Naive thymus-derived CD8-positive, alpha-beta T cell (primary cell): ENCODE results near the gene ADGRF4. TPM values are rescaled to one million over a fixed set of nuclear protein-coding genes. Genes with fewer than 3 reads are reported as not detected.

Experiments used
- ATAC-seq, 2 donors: fragments of 150-1000 bp; cut with Tn5 transposase in 1 of 2; sonication (Bioruptor Pico), chemical (Tn5 transposase) in 1 of 2; 1 replicate in 1 of 2; 2 replicates in 1 of 2; pipeline ENCODE4 v1.10.0; 2021; ENCODE audit warnings: mild to moderate bottlenecking in 2 of 2, moderate library complexity in 2 of 2
- POLR2A ChIA-PET: fragments of 350-600 bp; sonication (Branson Sonifier 250); formaldehyde crosslinking; loops from one replicate; lab custom pipeline; 2021; ENCODE audit warnings: antibody characterized with exemption; lab: Charles Lee
- DNase-seq, 10 donors: peaks; one replicate each; pipeline versions ENCODE4 v3.0.0 to v3.0.0-alpha.2; 2020 to 2022
- H3K27ac Mint-ChIP-seq, 10 donors: one replicate each; pipeline ENCODE4 v1.8.0; 2020 to 2022; ENCODE audit warnings: mild to moderate bottlenecking in 10 of 10, mixed read lengths in 10 of 10, moderate library complexity in 4 of 10, inconsistent platforms in 1 of 10
- H3K27me3 Mint-ChIP-seq, 5 donors: one replicate each; pipeline ENCODE4 v1.8.0; 2021 to 2022; ENCODE audit warnings: mixed read lengths in 5 of 5
- H3K36me3 Mint-ChIP-seq, 3 donors: one replicate each; pipeline ENCODE4 v1.8.0; 2020 to 2022; ENCODE audit warnings: mixed read lengths in 3 of 3, mild to moderate bottlenecking in 2 of 3, inconsistent platforms in 1 of 3
- H3K4me1 Mint-ChIP-seq, 4 donors: one replicate each; pipeline ENCODE4 v1.8.0; 2021 to 2022; ENCODE audit warnings: mixed read lengths in 4 of 4
- H3K4me3 Mint-ChIP-seq, 10 donors: one replicate each; pipeline ENCODE4 v1.8.0; 2020 to 2022; ENCODE audit warnings: mild to moderate bottlenecking in 10 of 10, mixed read lengths in 10 of 10, moderate library complexity in 6 of 10, inconsistent platforms in 1 of 10
- H3K9me3 Mint-ChIP-seq, 9 donors: one replicate each; pipeline ENCODE4 v1.8.0; 2020 to 2022; ENCODE audit warnings: mixed read lengths in 9 of 9, mild to moderate bottlenecking in 3 of 9, inconsistent platforms in 1 of 9, moderate library complexity in 1 of 9
- polyA plus RNA-seq, 3 donors: library from polyadenylated mRNA; unstranded; fragments of 300-500 nt; fragmentation: Illumina TruSeq; gene quantifications; one replicate each; pipeline ENCODE4 v1.2.3, GENCODE V29; 2021
- total RNA-seq, 8 experiments: library from RNA in 2 of 8; stranded (reverse) in 2 of 8; gene quantifications; one replicate each; pipeline ENCODE4 v1.2.3 and lab custom pipeline; 2021 to 2026

The ADGRF4 gene, protein sequence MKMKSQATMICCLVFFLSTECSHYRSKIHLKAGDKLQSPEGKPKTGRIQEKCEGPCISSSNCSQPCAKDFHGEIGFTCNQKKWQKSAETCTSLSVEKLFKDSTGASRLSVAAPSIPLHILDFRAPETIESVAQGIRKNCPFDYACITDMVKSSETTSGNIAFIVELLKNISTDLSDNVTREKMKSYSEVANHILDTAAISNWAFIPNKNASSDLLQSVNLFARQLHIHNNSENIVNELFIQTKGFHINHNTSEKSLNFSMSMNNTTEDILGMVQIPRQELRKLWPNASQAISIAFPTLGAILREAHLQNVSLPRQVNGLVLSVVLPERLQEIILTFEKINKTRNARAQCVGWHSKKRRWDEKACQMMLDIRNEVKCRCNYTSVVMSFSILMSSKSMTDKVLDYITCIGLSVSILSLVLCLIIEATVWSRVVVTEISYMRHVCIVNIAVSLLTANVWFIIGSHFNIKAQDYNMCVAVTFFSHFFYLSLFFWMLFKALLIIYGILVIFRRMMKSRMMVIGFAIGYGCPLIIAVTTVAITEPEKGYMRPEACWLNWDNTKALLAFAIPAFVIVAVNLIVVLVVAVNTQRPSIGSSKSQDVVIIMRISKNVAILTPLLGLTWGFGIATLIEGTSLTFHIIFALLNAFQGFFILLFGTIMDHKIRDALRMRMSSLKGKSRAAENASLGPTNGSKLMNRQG
- total RNA-seq (not detected), polyA plus RNA-seq (not detected), total RNA-seq (lab: John Stamatoyannopoulos, UW) (0 reads per million in 6 experiments)

DNA sequence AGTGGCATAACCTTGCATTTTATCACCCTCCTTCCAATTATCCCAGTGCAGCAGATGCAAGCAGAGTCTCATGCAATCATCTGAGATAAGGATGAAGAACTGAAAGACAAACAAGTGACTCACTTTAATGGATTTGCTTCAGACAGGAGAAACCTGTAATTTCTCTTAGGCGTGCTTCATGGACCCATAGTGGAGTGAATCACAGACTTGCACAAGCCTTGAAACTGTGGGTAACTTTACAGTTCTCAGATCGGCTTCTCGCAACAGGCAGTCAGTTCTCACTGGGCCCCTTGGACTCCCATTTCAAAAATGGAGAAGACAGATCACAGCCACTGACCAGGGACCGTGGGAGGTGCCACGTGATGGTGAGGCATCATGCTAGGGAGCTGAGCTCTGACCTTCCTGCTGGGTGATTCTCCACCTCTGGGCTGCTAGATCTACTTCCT is at the start of gene ADGRF4:
Gene ADGRF4, plus strand, starts transcription at position 239 of the 446 bp plus-strand sequence. CDS start 8,666 bp downstream, outside the sequence.
- H3K36me3 Mint-ChIP-seq = no peaks in the 10 kb centered on the region
- H3K4me3 Mint-ChIP-seq = no peak within 1 kb of the TSS
- H3K27ac Mint-ChIP-seq = peak within 1 kb of the TSS in 1 of 10 donors; percentile 22
- POLR2A ChIA-PET = no interaction called here
- no peaks in the 10 kb centered on the region for H3K9me3 Mint-ChIP-seq
- DNase-seq = no peak
- H3K4me1 Mint-ChIP-seq = no peaks in the 10 kb centered on the region
- peaks cover 0 to 15% (median 1%) of the 10 kb centered on the region in 5 donors for H3K27me3 Mint-ChIP-seq
- ATAC-seq = no peak

DNA sequence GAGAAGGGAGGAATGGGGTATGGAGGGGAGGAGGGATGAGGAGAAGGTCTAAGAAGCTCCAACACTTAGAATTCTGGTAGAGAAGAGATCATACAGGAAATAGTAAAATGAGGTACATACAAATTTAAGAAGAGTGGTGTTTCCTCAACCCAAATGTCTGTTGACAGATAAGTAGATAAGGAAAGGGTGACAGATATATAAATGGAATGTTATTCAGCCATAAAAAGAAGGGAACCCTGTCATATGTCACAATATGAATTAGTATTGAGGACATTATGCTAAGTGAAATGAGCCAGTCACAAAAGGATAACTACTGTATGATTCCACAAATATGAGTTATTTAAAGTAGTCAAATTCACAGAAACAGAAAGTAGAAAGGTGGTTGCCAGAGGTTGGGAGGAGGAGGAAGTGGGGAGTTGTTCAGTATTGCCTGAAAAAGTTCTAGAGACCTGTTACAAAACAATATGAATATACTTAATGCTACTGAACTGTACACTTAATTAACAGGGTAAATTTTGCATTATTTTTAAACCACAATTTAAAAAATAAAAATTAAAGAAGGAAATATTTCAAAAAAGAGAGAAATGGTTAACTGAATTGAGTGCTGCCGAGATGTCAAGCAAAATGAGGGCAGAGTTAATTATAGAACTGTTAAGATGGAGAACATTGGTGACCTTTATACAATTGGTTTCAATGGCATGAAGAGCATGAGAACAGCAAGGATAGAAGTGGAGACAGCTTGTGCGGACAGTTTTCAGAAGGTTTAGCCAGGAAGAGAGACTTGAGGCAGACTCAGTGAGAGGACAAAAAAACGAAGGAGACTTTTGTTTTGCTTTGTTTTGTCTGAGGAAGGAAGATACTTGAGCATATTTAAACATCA is 47.6 kb upstream of the ADGRF4 start:
- POLR2A ChIA-PET = no interaction called here
- no peaks in the 10 kb centered on the region for H3K27me3 Mint-ChIP-seq
- no peaks in the 10 kb centered on the region for H3K36me3 Mint-ChIP-seq
- DNase-seq = no peak
- H3K9me3 Mint-ChIP-seq = no peaks in the 10 kb centered on the region
- ATAC-seq = no peak
- H3K4me3 Mint-ChIP-seq = no peak overlapping the region
- H3K4me1 Mint-ChIP-seq = no peaks in the 10 kb centered on the region
- H3K27ac Mint-ChIP-seq = no peak overlapping the region

GRCh38 chr6:47651505-47651944 is 46.9 kb upstream of the ADGRF4 start:
- no peaks in the 10 kb centered on the region for H3K27me3 Mint-ChIP-seq
- H3K27ac Mint-ChIP-seq = no peak overlapping the region
- no peaks in the 10 kb centered on the region for H3K36me3 Mint-ChIP-seq
- ATAC-seq = no peak
- no peaks in the 10 kb centered on the region for H3K9me3 Mint-ChIP-seq
- DNase-seq = no peak
- no peaks in the 10 kb centered on the region for H3K4me1 Mint-ChIP-seq
- H3K4me3 Mint-ChIP-seq = no peak overlapping the region
- POLR2A ChIA-PET = no interaction called here

- POLR2A ChIA-PET = no interaction called here
- no peak for ATAC-seq
Measured at GRCh38 chr6:47653706-47654105, 44.7 kb upstream of the ADGRF4 start.

GRCh38 chr6:47654255-47654654 is 44.1 kb upstream of the ADGRF4 start:
- Mint-ChIP-seq H3K9me3 (no peaks in the 10 kb centered on the region), H3K36me3 (no peaks in the 10 kb centered on the region), H3K4me3 (no peak overlapping the region), H3K27me3 (no peaks in the 10 kb centered on the region), H3K4me1 (no peaks in the 10 kb centered on the region), H3K27ac (no peak overlapping the region)
- no peak for ATAC-seq
- POLR2A ChIA-PET = no interaction called here
- no peak for DNase-seq

More at GRCh38 chr6:47653706-47654105, 44.7 kb upstream of the ADGRF4 start:
- H3K27me3 Mint-ChIP-seq = no peaks in the 10 kb centered on the region
- no peaks in the 10 kb centered on the region for H3K9me3 Mint-ChIP-seq
- peak overlapping the region in 2 of 10 donors; percentile 9 to 46 for H3K27ac Mint-ChIP-seq
- H3K36me3 Mint-ChIP-seq = no peaks in the 10 kb centered on the region
- no peak overlapping the region for H3K4me3 Mint-ChIP-seq
- no peaks in the 10 kb centered on the region for H3K4me1 Mint-ChIP-seq
- DNase-seq = no peak

- peaks cover 0 to 10% (median 4%) of the 10 kb centered on the region in 5 donors for H3K27me3 Mint-ChIP-seq
- POLR2A ChIA-PET = no interaction called here
- peak in 1 of 2 donors; percentile 25 for ATAC-seq
- no peak overlapping the region for H3K27ac Mint-ChIP-seq
- H3K4me3 Mint-ChIP-seq = no peak overlapping the region
- H3K9me3 Mint-ChIP-seq = no peaks in the 10 kb centered on the region
- H3K36me3 Mint-ChIP-seq = no peaks in the 10 kb centered on the region
- no peaks in the 10 kb centered on the region for H3K4me1 Mint-ChIP-seq
- no peak for DNase-seq
Measured at GRCh38 chr6:47655719-47656595, 42.4 kb upstream of the ADGRF4 start.

GRCh38 chr6:47661960-47662359 is 36.4 kb upstream of the ADGRF4 start:
- H3K36me3 Mint-ChIP-seq = no peaks in the 10 kb centered on the region
- no peaks in the 10 kb centered on the region for H3K4me1 Mint-ChIP-seq
- POLR2A ChIA-PET = no interaction called here
- no peak for DNase-seq
- peaks cover 0 to 2% (median 0%) of the 10 kb centered on the region in 9 donors for H3K9me3 Mint-ChIP-seq
- peaks cover 9 to 27% (median 22%) of the 10 kb centered on the region in 5 donors for H3K27me3 Mint-ChIP-seq
- no peak overlapping the region for H3K27ac Mint-ChIP-seq
- no peak overlapping the region for H3K4me3 Mint-ChIP-seq
- ATAC-seq = no peak

- H3K9me3 Mint-ChIP-seq = peaks cover 0 to 2% (median 0%) of the 10 kb centered on the region in 9 donors
- POLR2A ChIA-PET = no interaction called here
Measured at GRCh38 chr6:47663462-47664216, 34.7 kb upstream of the ADGRF4 start.

GRCh38 chr6:47665112-47665511 is 33.3 kb upstream of the ADGRF4 start:
- no peak for DNase-seq
- no peaks in the 10 kb centered on the region for H3K4me1 Mint-ChIP-seq
- POLR2A ChIA-PET = no interaction called here

More at GRCh38 chr6:47663462-47664216, 34.7 kb upstream of the ADGRF4 start:
- Mint-ChIP-seq H3K4me1 (no peaks in the 10 kb centered on the region), H3K4me3 (no peak overlapping the region), H3K27me3 (peaks cover 13 to 35% (median 30%) of the 10 kb centered on the region in 5 donors), H3K36me3 (no peaks in the 10 kb centered on the region), H3K27ac (no peak overlapping the region)
- no peak for DNase-seq
- ATAC-seq = no peak

GRCh38 chr6:47669684-47670513 is 28.5 kb upstream of the ADGRF4 start:
- H3K4me1 Mint-ChIP-seq = no peaks in the 10 kb centered on the region
- DNase-seq = no peak
- H3K4me3 Mint-ChIP-seq = no peak overlapping the region
- H3K9me3 Mint-ChIP-seq = no peaks in the 10 kb centered on the region
- H3K27ac Mint-ChIP-seq = peak overlapping the region in 1 of 10 donors; percentile 62
- no peak for ATAC-seq
- no peaks in the 10 kb centered on the region for H3K36me3 Mint-ChIP-seq
- POLR2A ChIA-PET = no interaction called here
- peaks cover 15 to 54% (median 24%) of the 10 kb centered on the region in 5 donors for H3K27me3 Mint-ChIP-seq

More at GRCh38 chr6:47665112-47665511, 33.3 kb upstream of the ADGRF4 start:
- Mint-ChIP-seq H3K4me3 (no peak overlapping the region), H3K36me3 (no peaks in the 10 kb centered on the region), H3K27me3 (peaks cover 17 to 46% (median 37%) of the 10 kb centered on the region in 5 donors), H3K9me3 (peaks cover 0 to 2% (median 0%) of the 10 kb centered on the region in 9 donors), H3K27ac (no peak overlapping the region)
- ATAC-seq = no peak
